Measurements from ENCODE around the gene DHH.

DNA sequence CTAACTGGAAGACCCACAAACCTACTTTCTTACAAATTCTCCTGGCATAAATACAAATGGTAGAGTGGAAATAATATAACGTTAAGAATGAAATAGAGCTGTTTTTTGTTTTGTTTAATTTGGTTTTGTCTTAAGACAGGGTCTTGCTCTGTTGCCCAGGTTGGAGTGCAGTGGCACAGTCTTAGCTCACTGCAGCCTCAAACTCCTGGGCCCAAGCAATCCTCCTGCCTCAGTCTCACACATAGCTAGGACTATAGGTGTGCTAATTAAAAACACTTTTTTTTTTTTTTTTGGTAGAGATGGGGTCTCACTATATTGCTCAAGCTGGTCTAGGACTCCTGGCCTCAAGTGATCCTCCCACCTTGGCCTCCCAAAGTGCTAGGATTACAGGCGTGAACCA lies 4.1 kb upstream of the DHH start:
- TF ChIP-seq, protein P1, sequence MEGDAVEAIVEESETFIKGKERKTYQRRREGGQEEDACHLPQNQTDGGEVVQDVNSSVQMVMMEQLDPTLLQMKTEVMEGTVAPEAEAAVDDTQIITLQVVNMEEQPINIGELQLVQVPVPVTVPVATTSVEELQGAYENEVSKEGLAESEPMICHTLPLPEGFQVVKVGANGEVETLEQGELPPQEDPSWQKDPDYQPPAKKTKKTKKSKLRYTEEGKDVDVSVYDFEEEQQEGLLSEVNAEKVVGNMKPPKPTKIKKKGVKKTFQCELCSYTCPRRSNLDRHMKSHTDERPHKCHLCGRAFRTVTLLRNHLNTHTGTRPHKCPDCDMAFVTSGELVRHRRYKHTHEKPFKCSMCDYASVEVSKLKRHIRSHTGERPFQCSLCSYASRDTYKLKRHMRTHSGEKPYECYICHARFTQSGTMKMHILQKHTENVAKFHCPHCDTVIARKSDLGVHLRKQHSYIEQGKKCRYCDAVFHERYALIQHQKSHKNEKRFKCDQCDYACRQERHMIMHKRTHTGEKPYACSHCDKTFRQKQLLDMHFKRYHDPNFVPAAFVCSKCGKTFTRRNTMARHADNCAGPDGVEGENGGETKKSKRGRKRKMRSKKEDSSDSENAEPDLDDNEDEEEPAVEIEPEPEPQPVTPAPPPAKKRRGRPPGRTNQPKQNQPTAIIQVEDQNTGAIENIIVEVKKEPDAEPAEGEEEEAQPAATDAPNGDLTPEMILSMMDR (conservative IDR thresholded peaks at IDR 0.05): no peak
- TF ChIP-seq ZFX (IDR thresholded peaks at IDR 0.05): no peak
